ENCODE data around the gene CISH.

CISH gene

DNA sequence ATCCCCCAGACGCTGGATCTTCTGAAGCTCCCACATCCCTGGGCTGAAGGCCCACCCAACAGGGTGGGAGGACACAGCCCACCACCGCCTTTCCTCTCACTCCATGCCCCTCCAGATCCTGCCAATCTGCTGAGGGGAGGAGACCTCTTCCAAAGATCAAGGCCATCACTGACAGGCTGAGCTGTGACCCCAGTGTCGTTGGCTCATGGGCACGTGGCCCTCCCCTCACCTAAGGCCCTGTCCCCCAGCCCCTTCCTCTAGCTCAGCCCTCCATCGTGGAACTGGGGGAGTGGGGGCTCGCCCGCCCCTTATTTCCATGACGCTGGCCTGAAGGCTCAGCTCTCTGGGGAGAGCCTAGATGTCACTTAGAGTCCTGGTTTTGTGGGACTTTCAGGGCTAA, 54.5 kb downstream of the CISH start:
- no peak overlapping the region for H3K9ac ChIP-seq (ENCODE audit: low read depth, low read length)
- H3K4me1 ChIP-seq (ENCODE audit: insufficient read depth, low read length), result no peaks in the 10 kb centered on the region
- no peaks in the 10 kb centered on the region for H3K27me3 ChIP-seq (ENCODE audit: insufficient read depth, low read length, poor library complexity)
- H3K36me3 ChIP-seq (ENCODE audit: insufficient read depth, low read length), result no peaks in the 10 kb centered on the region
- no peak overlapping the region for H2AFZ ChIP-seq (ENCODE audit: low read depth, low read length)
- TF ChIP-seq CTCF (IDR thresholded peaks at IDR 0.05; ENCODE audit: borderline replicate concordance, extremely low read depth, low read length, poor library complexity, severe bottlenecking) (no peak), EZH2 (IDR thresholded peaks at IDR 0.05; ENCODE audit: borderline replicate concordance, low read depth, low read length, severe bottlenecking) (no peak)
- no peak overlapping the region for H3K27ac ChIP-seq (ENCODE audit: low read length)
- H3K9me3 ChIP-seq (ENCODE audit: insufficient read depth, low read length, severe bottlenecking), result no peaks in the 10 kb centered on the region
- H3K4me3 ChIP-seq (ENCODE audit: low read depth in 1 of 2, low read length in 2 of 2), result no peak overlapping the region
- H4K20me1 ChIP-seq (ENCODE audit: insufficient read depth, low read length), result no peaks in the 10 kb centered on the region; the same call in 1 of the 2 replicates
- no peak for DNase-seq
- no peaks in the 10 kb centered on the region for H3K79me2 ChIP-seq (ENCODE audit: insufficient read depth, low read length)
- no peak for ATAC-seq (ENCODE audit: insufficient read depth, low read depth)
- no peak overlapping the region for H3K4me2 ChIP-seq (ENCODE audit: insufficient read depth, low read length)
